NCI-H146 (cell line): Measurements from ENCODE around the gene SETD4.

Experiments
- DNase-seq: peaks from one replicate; lab custom pipeline; 2025; lab: John Stamatoyannopoulos, UW

The SETD4 gene

DNA sequence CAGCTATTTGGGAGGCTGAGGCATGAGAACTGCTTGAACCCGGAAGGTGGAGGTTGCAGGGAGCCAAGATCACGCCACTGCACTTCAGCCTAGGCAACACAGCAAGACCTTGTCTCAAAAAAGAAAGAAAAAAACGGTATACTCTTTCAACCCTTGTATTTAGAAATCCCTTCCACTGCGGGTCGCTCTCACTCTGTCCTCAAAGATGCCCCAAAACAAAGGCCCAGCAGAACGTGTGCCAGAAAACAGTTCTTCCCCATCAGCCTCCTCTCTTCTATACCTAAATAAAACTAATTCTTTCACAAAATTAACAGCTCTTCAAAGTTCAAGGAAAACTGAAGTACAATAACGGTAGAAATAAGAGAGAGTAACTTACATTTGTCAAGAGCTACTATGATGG, 13.2 kb downstream of the SETD4 start:
- no peak for DNase-seq

DNA sequence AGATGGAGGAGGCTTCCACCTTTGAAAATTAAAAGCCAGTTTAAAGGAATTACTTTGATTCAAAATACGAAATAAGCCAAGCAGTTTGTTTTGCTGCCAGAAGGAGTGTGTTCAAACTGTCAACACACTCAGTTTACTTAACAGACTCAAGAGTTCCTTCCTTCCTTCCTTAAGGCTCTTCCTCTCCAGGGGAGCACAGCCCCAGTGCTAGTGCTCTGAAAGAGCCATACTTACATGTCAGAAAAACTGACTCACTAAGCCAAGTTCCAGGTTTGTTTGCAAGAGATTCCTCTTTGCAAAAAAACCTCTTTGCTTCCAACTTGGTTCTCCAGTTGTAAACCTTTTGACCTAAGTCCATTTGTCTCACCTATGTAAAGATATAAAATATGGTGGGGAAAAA, 14.3 kb downstream of the SETD4 start:
- DNase-seq, result no peak

DNA sequence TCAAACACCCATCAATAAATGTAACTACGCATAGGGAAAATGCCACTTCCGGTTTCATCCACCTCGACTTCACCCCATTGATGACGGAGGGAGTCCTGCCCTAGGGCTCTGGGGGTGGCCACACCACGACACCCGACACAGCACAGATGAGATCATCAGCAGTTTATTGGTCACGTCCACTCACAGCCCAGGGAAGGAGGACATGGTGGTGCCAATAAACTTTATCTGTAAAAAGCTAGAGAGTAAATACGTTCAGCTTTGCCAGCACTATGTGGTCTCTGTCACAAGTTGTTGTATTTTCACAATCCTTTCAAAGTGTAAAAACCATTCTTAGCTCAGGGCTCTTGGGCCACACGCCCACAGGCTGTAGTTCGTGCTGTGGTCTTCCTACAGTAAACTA, 16.3 kb downstream of the SETD4 start:
- no peak for DNase-seq

GRCh38 chr21:36041910-36042309, 18.4 kb downstream of the SETD4 start:
- no peak for DNase-seq

- no peak for DNase-seq
Measured at GRCh38 chr21:36040389-36040788, 19.9 kb downstream of the SETD4 start.

GRCh38 chr21:36039861-36040260, 20.5 kb downstream of the SETD4 start:
- no peak for DNase-seq

- DNase-seq, result no peak
Measured at GRCh38 chr21:36038701-36039497, 21.4 kb downstream of the SETD4 start.

DNA sequence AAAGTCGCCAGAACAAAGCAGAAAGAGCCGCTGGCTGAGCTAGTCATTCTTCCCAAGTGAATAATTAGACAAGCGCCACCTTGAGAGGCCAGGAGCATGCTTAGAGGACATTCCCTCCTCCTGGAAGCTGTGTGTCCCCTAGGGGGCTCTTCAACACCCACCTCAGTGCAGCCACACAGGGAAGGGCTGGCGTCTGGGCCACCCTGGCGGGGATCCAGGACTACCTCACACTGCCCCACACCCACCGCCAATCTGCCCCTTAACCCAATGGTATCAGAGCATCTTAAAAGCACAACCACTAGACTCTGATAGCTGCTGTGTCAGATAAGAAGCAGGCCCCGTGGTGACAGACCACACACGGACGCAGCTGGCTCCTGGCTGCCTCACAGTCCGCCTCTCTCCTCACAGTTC, 24.9 kb downstream of the SETD4 start:
- no peak for DNase-seq

GRCh38 chr21:36034211-36034913, 26.0 kb downstream of the SETD4 start:
- DNase-seq, result no peak

GRCh38 chr21:36032647-36033406, 27.5 kb downstream of the SETD4 start:
- no peak for DNase-seq

GRCh38 chr21:36030581-36031189, 29.6 kb downstream of the SETD4 start:
- DNase-seq, result no peak

- DNase-seq, result no peak
Measured at GRCh38 chr21:36029309-36029708, 31.0 kb downstream of the SETD4 start.

DNA sequence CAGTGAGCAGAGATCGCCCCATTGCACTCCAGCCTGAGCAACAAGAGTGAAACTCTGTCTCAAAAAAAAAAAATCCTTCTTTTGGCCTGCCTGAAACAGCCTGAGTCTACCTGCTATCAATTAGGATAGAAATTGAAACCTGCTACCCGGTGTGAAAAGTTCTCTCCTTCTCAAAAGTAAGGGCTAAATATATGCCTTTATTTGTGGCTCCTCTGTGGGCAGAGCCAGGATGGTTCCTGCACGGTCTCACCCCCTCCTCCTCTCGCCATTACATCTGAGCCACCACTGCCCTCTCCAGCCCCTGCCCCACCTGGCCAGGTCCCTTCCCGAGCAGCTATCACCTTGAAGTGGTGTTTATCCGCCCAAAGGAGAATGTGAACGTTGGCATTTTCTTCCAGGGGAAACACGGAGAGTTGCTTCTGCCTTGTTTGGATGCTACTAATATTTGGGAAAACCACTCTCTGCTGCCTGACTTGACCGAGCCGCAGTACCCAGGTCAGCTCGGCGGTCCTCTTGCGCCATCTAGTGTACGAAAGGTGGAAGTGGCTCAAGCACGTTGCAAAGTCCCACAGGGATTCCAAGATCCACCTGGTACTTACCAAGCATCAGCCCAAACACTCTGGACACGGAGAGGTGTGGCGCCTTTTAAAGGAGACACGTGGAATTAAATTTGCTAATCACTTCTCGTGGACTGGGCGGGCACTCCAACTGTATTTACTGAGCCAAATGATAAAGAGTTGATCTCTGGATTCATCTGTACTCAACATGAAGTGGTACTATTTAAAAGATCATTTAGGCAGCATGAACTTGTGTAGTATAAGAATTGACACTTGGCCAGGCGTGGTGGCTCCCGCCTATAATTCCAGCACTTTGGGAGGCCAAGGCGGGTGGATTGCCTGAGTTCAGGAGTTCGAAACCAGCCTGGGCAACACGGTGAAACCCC, 31.9 kb downstream of the SETD4 start:
- DNase-seq, result peak; percentile 68

DNA sequence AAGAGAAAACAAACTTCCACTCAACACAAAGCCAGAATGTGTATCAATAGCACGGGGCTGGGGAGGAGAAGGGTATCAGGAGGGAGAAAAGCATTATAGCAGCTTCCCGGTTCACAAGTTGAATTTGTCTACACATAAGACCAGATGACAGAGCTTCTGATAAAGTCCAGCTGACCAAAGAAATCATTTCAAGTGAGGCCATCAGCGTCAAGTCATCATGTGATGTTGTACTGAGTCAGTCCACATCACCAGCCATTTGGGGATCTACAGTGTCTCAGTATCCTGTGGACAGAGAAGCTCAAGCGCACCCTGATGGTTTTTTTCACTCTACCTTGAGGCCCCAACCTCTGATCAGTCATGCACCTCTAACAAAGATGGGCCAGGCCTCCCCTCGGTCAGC, 33.0 kb downstream of the SETD4 start:
- DNase-seq, result no peak

- DNase-seq, result no peak
Measured at GRCh38 chr21:36024782-36025181, 35.5 kb downstream of the SETD4 start.

DNA sequence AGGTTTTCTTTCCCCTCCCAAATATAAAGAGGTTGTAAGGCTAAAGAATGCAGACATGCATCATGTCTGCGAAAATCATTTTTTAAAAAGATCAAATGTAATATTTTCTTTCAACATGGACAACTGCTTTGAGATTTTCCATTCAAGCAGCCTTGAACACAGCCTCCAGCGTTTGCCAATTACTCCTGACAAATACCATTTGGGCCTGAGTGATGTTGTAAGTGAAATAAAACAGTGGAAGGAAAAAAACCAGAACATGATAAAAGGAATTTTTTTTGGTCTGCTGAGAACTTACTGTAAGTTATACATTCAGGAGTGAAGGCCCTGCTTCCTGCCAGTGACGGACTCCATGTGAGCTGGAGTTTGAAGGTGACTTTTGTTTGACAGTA, 37.2 kb downstream of the SETD4 start:
- DNase-seq, result no peak

GRCh38 chr21:36022427-36023091, 37.8 kb downstream of the SETD4 start:
- no peak for DNase-seq

- DNase-seq, result no peak
Measured at GRCh38 chr21:36021251-36021837, 39.0 kb downstream of the SETD4 start.

- DNase-seq, result no peak
Measured at GRCh38 chr21:36015045-36015444, 45.3 kb downstream of the SETD4 start.

DNA sequence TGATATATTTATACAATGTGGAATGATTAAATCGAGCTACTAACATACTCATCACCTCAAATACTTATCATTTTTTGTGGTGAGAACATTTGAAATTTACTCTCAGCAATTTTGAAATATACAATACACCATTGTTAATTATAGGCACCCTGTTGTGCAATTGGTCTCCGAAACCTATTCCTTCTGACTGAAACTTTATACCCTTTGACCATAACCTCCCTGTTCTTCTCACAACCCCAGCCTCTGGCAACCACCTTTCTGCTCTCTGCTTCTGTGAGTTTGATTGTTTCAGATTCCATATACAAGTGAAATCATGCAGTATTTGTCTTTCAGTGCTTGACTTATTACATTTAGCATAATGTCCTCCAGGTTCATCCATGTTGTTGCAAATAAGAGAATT, 49.5 kb downstream of the SETD4 start:
- DNase-seq, result peak; percentile 1
